Measurements from ENCODE around the gene SH3BP5L. TPM values are rescaled to one million over a fixed set of nuclear protein-coding genes. Genes with fewer than 3 reads are reported as not detected.

The SH3BP5L gene
- total and polyA plus RNA-seq, 2 of the 4 experiments (the other 2 are of a cell fraction) = 23.3 to 35.9 TPM

DNA sequence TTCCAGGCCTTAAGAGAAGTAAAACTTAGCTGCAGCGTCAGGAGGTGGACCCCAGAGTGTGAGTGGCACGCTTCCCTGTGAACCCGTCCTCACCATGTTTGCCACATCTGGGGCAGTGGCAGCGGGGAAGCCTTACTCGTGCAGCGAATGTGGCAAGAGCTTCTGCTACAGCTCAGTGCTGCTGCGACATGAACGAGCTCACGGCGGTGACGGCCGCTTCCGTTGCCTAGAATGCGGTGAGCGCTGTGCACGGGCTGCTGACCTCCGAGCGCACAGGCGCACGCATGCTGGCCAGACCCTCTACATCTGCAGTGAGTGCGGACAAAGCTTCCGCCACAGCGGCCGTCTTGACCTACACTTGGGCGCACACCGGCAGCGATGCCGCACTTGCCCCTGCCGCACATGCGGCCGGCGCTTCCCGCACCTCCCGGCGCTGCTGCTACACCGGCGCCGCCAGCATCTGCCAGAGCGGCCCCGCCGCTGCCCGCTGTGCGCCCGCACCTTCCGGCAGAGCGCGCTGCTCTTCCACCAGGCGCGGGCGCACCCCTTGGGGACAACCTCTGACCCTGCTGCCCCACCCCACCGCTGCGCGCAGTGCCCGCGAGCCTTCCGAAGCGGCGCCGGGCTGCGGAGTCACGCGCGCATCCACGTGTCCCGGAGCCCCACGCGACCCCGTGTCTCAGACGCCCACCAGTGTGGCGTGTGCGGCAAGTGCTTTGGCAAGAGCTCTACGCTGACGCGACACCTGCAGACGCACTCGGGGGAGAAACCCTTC lies 21.7 kb upstream of the SH3BP5L start:
- dilution Hi-C loops (cut with HindIII; ENCODE audit: low sequenced_read_pairs, unreplicated experiment) = no loop called here
- no peak for DNase-seq

More for the DNA sequence above, 21.7 kb upstream of the SH3BP5L start:
- Histone ChIP-seq H3K4me1 (ENCODE audit: control insufficient read depth, insufficient read depth, low read length) (peaks cover under 1% of the 10 kb centered on the region), H3K9ac (ENCODE audit: low read depth, low read length) (no peak overlapping the region), H3K27ac (ENCODE audit: insufficient read depth, low read length) (no peak overlapping the region), H3K27me3 (ENCODE audit: control insufficient read depth, insufficient read depth, low read length) (no peaks in the 10 kb centered on the region), H3K36me3 (ENCODE audit: control insufficient read depth, insufficient read depth, low read length) (peaks cover 56% of the 10 kb centered on the region), H3K4me3 (ENCODE audit: insufficient read depth, low read depth, low read length) (no peak overlapping the region), H2BK5ac (ENCODE audit: low read depth, low read length, poor library complexity, severe bottlenecking) (no peak overlapping the region), H2BK15ac (ENCODE audit: low read depth, low read length) (no peak overlapping the region), H3K9me3 (ENCODE audit: control insufficient read depth, insufficient read depth, low read length) (no peaks in the 10 kb centered on the region), H4K5ac (ENCODE audit: low read depth, low read length) (no peak overlapping the region), H3K23ac (ENCODE audit: low read depth, low read length) (no peak overlapping the region), H3K18ac (ENCODE audit: low read depth, low read length) (no peak overlapping the region), H4K91ac (ENCODE audit: insufficient read depth, low read depth, low read length) (no peak overlapping the region), H2BK120ac (ENCODE audit: low read depth, low read length) (no peak overlapping the region), H4K8ac (ENCODE audit: low read depth in 2 of 2, low read length in 2 of 2) (no peak overlapping the region), H3K4ac (ENCODE audit: low read depth, low read length) (no peak overlapping the region), H4K20me1 (ENCODE audit: insufficient read depth, low read length) (no peaks in the 10 kb centered on the region; the same call in 1 of the 2 replicates), H3K9me1 (ENCODE audit: insufficient read depth, low read length) (peaks cover 6% of the 10 kb centered on the region; the same call in 1 of the 2 replicates), H3K79me1 (ENCODE audit: low read depth in 1 of 2, low read length in 2 of 2) (peaks cover 25 to 26% of the 10 kb centered on the region in 2 experiments), H2AK5ac (ENCODE audit: low read depth, low read length) (no peak overlapping the region), H2AFZ (replicated peaks; ENCODE audit: low read length, poor library complexity) (no peak overlapping the region), H3K56ac (ENCODE audit: extremely low read depth, insufficient read depth, low read length) (no peak overlapping the region), H2AK9ac (replicated peaks; ENCODE audit: low read depth, low read length, poor library complexity) (no peak overlapping the region), H2BK20ac (ENCODE audit: low read depth, low read length) (no peak overlapping the region), H3K4me2 (ENCODE audit: low read depth, low read length) (no peak overlapping the region), H3K14ac (replicated peaks; ENCODE audit: low read depth, low read length) (no peak overlapping the region)
- BruUV-seq (replicated peaks) = no TSS peak
- TF ChIP-seq FOS (IDR thresholded peaks at IDR 0.05; ENCODE audit: low read depth, low read length) (no peak), RAD21 (IDR thresholded peaks at IDR 0.05; ENCODE audit: low read length) (no peak), CHD1 (IDR thresholded peaks at IDR 0.05; ENCODE audit: low read depth, low read length) (no peak), CEBPB (IDR thresholded peaks at IDR 0.05; ENCODE audit: low read depth, low read length) (no peak), RCOR1 (IDR thresholded peaks at IDR 0.05; ENCODE audit: insufficient replicate concordance, low read length) (no peak), SMC3 (IDR thresholded peaks at IDR 0.05; ENCODE audit: low read depth, low read length) (no peak), ELK1 (IDR thresholded peaks at IDR 0.05; ENCODE audit: borderline replicate concordance, low read depth, low read length) (no peak), BHLHE40 (IDR thresholded peaks at IDR 0.05; ENCODE audit: low read depth, low read length) (no peak), NFE2L2 (IDR thresholded peaks at IDR 0.05; ENCODE audit: low read depth, low read length) (no peak), MAZ (IDR thresholded peaks at IDR 0.05; ENCODE audit: borderline replicate concordance, low read depth, low read length) (no peak), RFX5 (IDR thresholded peaks at IDR 0.05; ENCODE audit: low read depth, low read length) (no peak), CTCF (conservative IDR thresholded peaks at IDR 0.05; ENCODE audit: low read depth, low read length) (no peak), POLR2A (IDR thresholded peaks at IDR 0.05; ENCODE audit: low read depth, low read length) (no peak), MXI1 (IDR thresholded peaks at IDR 0.05; ENCODE audit: borderline replicate concordance, low read depth, low read length) (no peak), MAFK (IDR thresholded peaks at IDR 0.05; ENCODE audit: low read depth, low read length) (no peak)
- TF ChIP-seq, protein P1, sequence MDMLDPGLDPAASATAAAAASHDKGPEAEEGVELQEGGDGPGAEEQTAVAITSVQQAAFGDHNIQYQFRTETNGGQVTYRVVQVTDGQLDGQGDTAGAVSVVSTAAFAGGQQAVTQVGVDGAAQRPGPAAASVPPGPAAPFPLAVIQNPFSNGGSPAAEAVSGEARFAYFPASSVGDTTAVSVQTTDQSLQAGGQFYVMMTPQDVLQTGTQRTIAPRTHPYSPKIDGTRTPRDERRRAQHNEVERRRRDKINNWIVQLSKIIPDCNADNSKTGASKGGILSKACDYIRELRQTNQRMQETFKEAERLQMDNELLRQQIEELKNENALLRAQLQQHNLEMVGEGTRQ (IDR thresholded peaks at IDR 0.05; ENCODE audit: low read depth, low read length) = no peak
- ChIA-PET CTCF (no interaction called here), POLR2A (ENCODE audit: unreplicated experiment) (no interaction called here)
- no peak for ATAC-seq (ENCODE audit: low read depth)
- WGBS, 2 experiments (ENCODE audit: extremely low coverage in 2 of 2, insufficient read length in 1 of 2) = 92% methylated on average over 54 of the region's 76 CpGs; no CpG with 5 or more reads in 1 of the 2 experiments
- intact Hi-C loops (cut with micrococcal nuclease) = no loop called here
- in situ Hi-C loops (cut with MboI; ENCODE audit: low sequenced_read_pairs) = no loop called here

Data from IMR-90 (cell line).